Neural progenitor cell (in vitro differentiated cells): ENCODE data around the gene ABCB6. TPM values are rescaled to one million over a fixed set of nuclear protein-coding genes. Genes with fewer than 3 reads are reported as not detected.
A peak's percentile ranks its signal among the peaks of the same experiment; 100 is the strongest.

Experiments
- DNase-seq: peaks from one replicate; pipeline ENCODE4 v3.0.0-alpha.2; 2016; ENCODE audit warnings: low spot score
- H2AFZ ChIP-seq: fragments of 200-600 bp; sonication (generic); replicated peaks from 2 replicates; pipeline ENCODE4 v1.6.1; 2016; ENCODE audit warnings: antibody characterized with exemption
- H3F3A ChIP-seq: fragments of 200-600 bp; sonication (generic); 2 replicates; pipeline ENCODE4 v1.6.1; 2016; ENCODE audit warnings: antibody characterized with exemption, low read depth
- H3K27ac ChIP-seq: fragments of 200-600 bp; sonication (generic); 2 replicates; pipeline ENCODE4 v1.5.1; 2016; ENCODE audit warnings: mild to moderate bottlenecking
- H3K27me3 ChIP-seq: fragments of 200-600 bp; sonication (generic); 2 replicates; pipeline ENCODE4 v1.6.1; 2016; ENCODE audit warnings: mild to moderate bottlenecking, moderate library complexity
- H3K36me3 ChIP-seq: fragments of 200-600 bp; sonication (generic); 2 replicates; pipeline ENCODE4 v1.5.1; 2016
- H3K4me1 ChIP-seq: fragments of 200-600 bp; sonication (generic); 2 replicates; pipeline ENCODE4 v1.6.1; 2016; ENCODE audit warnings: mixed run types
- H3K4me2 ChIP-seq: fragments of 200-600 bp; sonication (generic); 2 replicates; pipeline ENCODE4 v1.6.1; 2016
- H3K4me3 ChIP-seq: fragments of 200-600 bp; sonication (generic); 2 replicates; pipeline ENCODE4 v1.5.1; 2016
- H3K79me2 ChIP-seq: fragments of 200-600 bp; sonication (generic); 2 replicates; pipeline ENCODE4 v1.6.1; 2016; ENCODE audit warnings: low read depth
- H3K9ac ChIP-seq: fragments of 200-600 bp; sonication (generic); 2 replicates; pipeline ENCODE4 v1.6.1; 2016
- H3K9me3 ChIP-seq: fragments of 200-600 bp; sonication (generic); 2 replicates; pipeline ENCODE4 v1.5.1; 2016; ENCODE audit warnings: low read depth
- H4K20me1 ChIP-seq: fragments of 200-600 bp; sonication (generic); 2 replicates; pipeline ENCODE4 v1.6.1; 2016; ENCODE audit warnings: low read depth
- H3K27ac Mint-ChIP-seq: 3 replicates; pipeline ENCODE4 v1.8.0; 2021; ENCODE audit warnings: mixed read lengths
- H3K27me3 Mint-ChIP-seq: 2 replicates; pipeline ENCODE4 v1.8.0; 2022; ENCODE audit warnings: low read depth, mild to moderate bottlenecking, inconsistent platforms, moderate library complexity, mixed read lengths; ENCODE audit not compliant: insufficient read depth
- H3K36me3 Mint-ChIP-seq: 3 replicates; pipeline ENCODE4 v1.8.0; 2021; ENCODE audit warnings: mixed read lengths
- H3K4me1 Mint-ChIP-seq: 3 replicates; pipeline ENCODE4 v1.8.0; 2021; ENCODE audit warnings: mixed read lengths
- H3K4me3 Mint-ChIP-seq: 3 replicates; pipeline ENCODE4 v1.8.0; 2021; ENCODE audit warnings: mild to moderate bottlenecking, moderate library complexity, mixed read lengths
- H3K9me3 Mint-ChIP-seq: 3 replicates; pipeline ENCODE4 v1.8.0; 2020; ENCODE audit warnings: mixed read lengths
- EZH2 ChIP-seq: fragments of 200-600 bp; sonication (generic); IDR thresholded peaks from 2 replicates; pipeline ENCODE4 v1.6.1; 2017; ENCODE audit warnings: antibody characterized with exemption, mild to moderate bottlenecking, moderate library complexity
- EZH2phosphoT487 ChIP-seq: fragments of 200-600 bp; sonication (generic); IDR thresholded peaks from 2 replicates; pipeline ENCODE4 v1.6.1; 2017; ENCODE audit warnings: antibody characterized with exemption
- total RNA-seq: library from RNA; depleted of rRNA; stranded (reverse); fragments of >200 nt; gene quantifications from 2 replicates; pipeline ENCODE4 v1.2.3, GENCODE V29; 2015; ENCODE audit warnings: low replicate concordance
- TF ChIP-seq, protein P1 (sequence below): fragments of 200-600 bp; sonication (generic); IDR thresholded peaks from 2 replicates; pipeline ENCODE4 v1.5.1; 2017; ENCODE audit warnings: antibody characterized with exemption, mild to moderate bottlenecking

ABCB6 gene
- total RNA-seq, 1 donor from 2014 or later, result 14.3 TPM

GRCh38 chr2:219199470-219200211, 19.1 kb downstream of the ABCB6 start:
- Mint-ChIP-seq H3K36me3 (no peaks in the 10 kb centered on the region), H3K4me3 (no peak overlapping the region), H3K27ac (peak overlapping the region; percentile 2), H3K4me1 (peaks cover 14% of the 10 kb centered on the region), H3K9me3 (peaks cover 12% of the 10 kb centered on the region), H3K27me3 (peaks cover 2% of the 10 kb centered on the region)
- H2AFZ ChIP-seq, result no peak overlapping the region
- no peak overlapping the region for H3K9ac ChIP-seq
- no peak for DNase-seq
- H3K27me3 ChIP-seq, result no peaks in the 10 kb centered on the region
- no peaks in the 10 kb centered on the region for H3K36me3 ChIP-seq
- H3K79me2 ChIP-seq, result no peaks in the 10 kb centered on the region
- no peak overlapping the region for H3K4me2 ChIP-seq
- H3K4me1 ChIP-seq, result no peaks in the 10 kb centered on the region
- TF ChIP-seq EZH2phosphoT487 (no peak), EZH2 (no peak)
- TF ChIP-seq, protein P1, sequence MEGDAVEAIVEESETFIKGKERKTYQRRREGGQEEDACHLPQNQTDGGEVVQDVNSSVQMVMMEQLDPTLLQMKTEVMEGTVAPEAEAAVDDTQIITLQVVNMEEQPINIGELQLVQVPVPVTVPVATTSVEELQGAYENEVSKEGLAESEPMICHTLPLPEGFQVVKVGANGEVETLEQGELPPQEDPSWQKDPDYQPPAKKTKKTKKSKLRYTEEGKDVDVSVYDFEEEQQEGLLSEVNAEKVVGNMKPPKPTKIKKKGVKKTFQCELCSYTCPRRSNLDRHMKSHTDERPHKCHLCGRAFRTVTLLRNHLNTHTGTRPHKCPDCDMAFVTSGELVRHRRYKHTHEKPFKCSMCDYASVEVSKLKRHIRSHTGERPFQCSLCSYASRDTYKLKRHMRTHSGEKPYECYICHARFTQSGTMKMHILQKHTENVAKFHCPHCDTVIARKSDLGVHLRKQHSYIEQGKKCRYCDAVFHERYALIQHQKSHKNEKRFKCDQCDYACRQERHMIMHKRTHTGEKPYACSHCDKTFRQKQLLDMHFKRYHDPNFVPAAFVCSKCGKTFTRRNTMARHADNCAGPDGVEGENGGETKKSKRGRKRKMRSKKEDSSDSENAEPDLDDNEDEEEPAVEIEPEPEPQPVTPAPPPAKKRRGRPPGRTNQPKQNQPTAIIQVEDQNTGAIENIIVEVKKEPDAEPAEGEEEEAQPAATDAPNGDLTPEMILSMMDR, result no peak
- H4K20me1 ChIP-seq, result no peaks in the 10 kb centered on the region
- H3K4me3 ChIP-seq, result no peak overlapping the region
- H3K9me3 ChIP-seq, result no peaks in the 10 kb centered on the region
- H3K27ac ChIP-seq, result no peak overlapping the region
- peaks cover 3% of the 10 kb centered on the region for H3F3A ChIP-seq

DNA sequence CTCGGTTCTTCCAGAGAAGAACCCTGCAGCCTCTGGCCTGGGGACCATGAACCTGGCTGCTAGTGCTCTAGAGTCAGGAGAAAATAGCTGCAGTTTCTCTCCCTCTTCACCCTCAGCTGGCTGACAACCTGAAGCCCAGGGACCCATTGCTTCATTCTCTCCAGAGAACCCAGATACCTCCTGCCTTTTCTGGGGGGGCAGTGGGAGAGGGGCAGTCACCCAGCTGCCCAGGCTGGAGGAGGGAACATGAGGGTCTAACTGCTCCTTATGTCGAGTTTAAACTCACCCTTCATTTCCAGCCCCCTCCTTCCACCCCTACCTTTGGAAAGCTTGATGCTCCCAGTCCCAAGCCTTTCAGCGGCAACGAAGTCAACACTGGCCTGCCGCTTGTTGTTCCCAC, 19.8 kb downstream of the ABCB6 start:
- TF ChIP-seq EZH2 (no peak), EZH2phosphoT487 (no peak)
- TF ChIP-seq, protein P1, result no peak
- Histone ChIP-seq H3K27ac (no peak overlapping the region), H3K9me3 (no peaks in the 10 kb centered on the region), H3K79me2 (no peaks in the 10 kb centered on the region), H3K36me3 (no peaks in the 10 kb centered on the region), H4K20me1 (no peaks in the 10 kb centered on the region), H3K4me1 (no peaks in the 10 kb centered on the region), H3K27me3 (no peaks in the 10 kb centered on the region), H2AFZ (no peak overlapping the region), H3K9ac (no peak overlapping the region), H3K4me3 (no peak overlapping the region), H3F3A (peaks cover 3% of the 10 kb centered on the region), H3K4me2 (no peak overlapping the region)
- Mint-ChIP-seq H3K27ac (no peak overlapping the region), H3K4me1 (peaks cover 14% of the 10 kb centered on the region), H3K36me3 (no peaks in the 10 kb centered on the region), H3K9me3 (peaks cover 12% of the 10 kb centered on the region), H3K27me3 (peaks cover 2% of the 10 kb centered on the region), H3K4me3 (no peak overlapping the region)
- no peak for DNase-seq

GRCh38 chr2:219197388-219197787, 21.4 kb downstream of the ABCB6 start:
- Histone ChIP-seq H3K4me2 (no peak overlapping the region), H3K4me1 (no peaks in the 10 kb centered on the region), H3K9me3 (no peaks in the 10 kb centered on the region), H3K27me3 (no peaks in the 10 kb centered on the region), H3K9ac (no peak overlapping the region), H2AFZ (no peak overlapping the region), H3K27ac (no peak overlapping the region), H3F3A (no peaks in the 10 kb centered on the region), H3K36me3 (no peaks in the 10 kb centered on the region), H3K79me2 (no peaks in the 10 kb centered on the region), H4K20me1 (no peaks in the 10 kb centered on the region), H3K4me3 (no peak overlapping the region)
- H3K36me3 Mint-ChIP-seq, result no peaks in the 10 kb centered on the region
- peaks cover 8% of the 10 kb centered on the region for H3K9me3 Mint-ChIP-seq
- no peaks in the 10 kb centered on the region for H3K27me3 Mint-ChIP-seq
- no peak overlapping the region for H3K4me3 Mint-ChIP-seq
- peaks cover 14% of the 10 kb centered on the region for H3K4me1 Mint-ChIP-seq
- no peak for DNase-seq
- TF ChIP-seq, protein P1, result no peak
- TF ChIP-seq EZH2phosphoT487, result no peak
- TF ChIP-seq EZH2, result no peak
- peak overlapping the region; percentile 11 for H3K27ac Mint-ChIP-seq
